ENCODE data around the gene SHROOM2.

GRCh38 chrX:9745417-9746115 is 40.7 kb upstream of the SHROOM2 start:
- TF ChIP-seq CTCF (IDR thresholded peaks at IDR 0.05 in 2 of 3, conservative IDR thresholded peaks at IDR 0.05 in 1 of 3; ENCODE audit: borderline replicate concordance in 1 of 3, insufficient read depth in 1 of 3, low read depth in 2 of 3, low read length in 2 of 3) (no peak), EZH2 (IDR thresholded peaks at IDR 0.05) (no peak)

Data from HCT116 (cell line).